HAP-1 (cell line): Measurements from ENCODE around the gene TWIST2.

Experiments
- DNase-seq, 2 experiments: peaks; one replicate each; pipeline ENCODE4 v3.0.0-alpha.2; 2016 to 2020; ENCODE audit warnings: low spot score in 2 of 2
- H3K27me3 ChIP-seq: fragments of 250-450 bp; sonication (Bioruptor Pico); 2 replicates; pipeline ENCODE4 v1.5.1; 2020; ENCODE audit warnings: low read depth, mild to moderate bottlenecking, moderate library complexity
- H3K36me3 ChIP-seq: fragments of 250-450 bp; sonication (Bioruptor Pico); replicated peaks from 2 replicates; pipeline ENCODE4 v1.5.1; 2020; ENCODE audit warnings: mild to moderate bottlenecking
- H3K4me1 ChIP-seq: fragments of 250-450 bp; sonication (Bioruptor Pico); 2 replicates; pipeline ENCODE4 v1.5.1; 2020; ENCODE audit warnings: mild to moderate bottlenecking
- H3K4me3 ChIP-seq: fragments of 250-450 bp; sonication (Bioruptor Pico); 2 replicates; pipeline ENCODE4 v1.5.1; 2020; ENCODE audit warnings: mild to moderate bottlenecking, moderate library complexity
- H3K9me3 ChIP-seq: fragments of 250-450 bp; sonication (Bioruptor Pico); 2 replicates; pipeline ENCODE4 v1.5.1; 2020; ENCODE audit warnings: mild to moderate bottlenecking, moderate library complexity
- in situ Hi-C: fragments of 300-500 bp; cut with MboI; formaldehyde crosslinking; loops from 3 replicates; pipeline ENCODE4 v1.14.3; 2020; ENCODE audit warnings: low sequenced_read_pairs, inconsistent platforms, mixed read lengths

TWIST2 gene

DNA sequence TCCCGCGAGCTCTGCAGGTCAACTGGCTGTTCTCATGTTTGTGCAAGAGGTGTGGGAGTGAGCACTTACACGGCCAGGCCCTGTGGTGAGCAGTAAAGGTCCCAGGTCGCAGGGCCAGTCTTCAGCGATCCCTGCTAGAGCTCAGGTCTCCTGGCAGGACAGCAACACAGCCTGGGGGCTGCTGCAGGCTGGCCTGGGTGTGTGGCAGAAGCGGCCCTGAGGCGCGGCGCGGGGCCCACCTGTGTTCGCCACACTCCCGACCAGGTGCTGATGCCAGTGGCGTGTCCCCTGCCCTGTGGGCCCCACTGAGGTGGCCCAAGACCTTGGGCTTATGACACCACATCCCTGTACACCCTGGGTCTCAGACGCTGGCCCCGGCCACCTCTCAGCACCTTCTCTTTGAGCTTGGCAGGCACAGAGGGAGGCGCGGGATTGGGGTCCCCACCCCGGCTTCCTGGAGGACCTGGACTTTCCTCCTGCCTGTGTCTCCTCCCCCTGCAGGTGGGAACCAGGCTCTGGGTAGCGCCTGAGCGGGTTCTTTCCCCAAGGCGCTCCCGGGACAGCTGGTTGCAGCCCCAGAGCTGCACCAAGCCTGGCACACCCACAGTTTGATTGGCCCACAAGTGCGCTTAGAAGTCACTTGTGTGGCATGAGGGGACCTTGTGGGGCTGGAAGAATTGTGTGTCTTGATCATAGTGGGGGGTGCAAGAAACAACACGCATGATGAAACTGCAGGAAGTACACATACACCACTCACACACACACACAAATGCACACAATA is 59.2 kb downstream of the TWIST2 start:
- Histone ChIP-seq H3K4me3 (no peak overlapping the region), H3K36me3 (no peaks in the 10 kb centered on the region), H3K4me1 (no peaks in the 10 kb centered on the region), H3K27me3 (no peaks in the 10 kb centered on the region), H3K9me3 (no peaks in the 10 kb centered on the region)
- in situ Hi-C loops: no loop called here
- DNase-seq: no peak

DNA sequence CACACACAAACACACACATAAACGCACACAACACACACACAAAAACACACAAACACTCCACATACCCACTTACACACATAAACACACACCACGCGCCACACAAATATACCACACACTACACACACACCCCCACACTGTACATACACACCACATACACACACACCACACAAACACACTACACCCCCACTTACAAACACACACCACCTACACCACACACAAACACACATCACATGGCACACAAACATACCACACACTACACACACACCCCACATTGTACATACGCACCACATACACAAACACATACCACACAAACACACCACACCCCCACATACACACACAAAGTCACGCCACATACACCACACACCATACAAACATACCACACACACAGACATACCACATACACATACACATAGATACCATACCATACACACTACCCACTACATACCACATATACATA is 59.9 kb downstream of the TWIST2 start:
- in situ Hi-C loops: no loop called here
- H3K9me3 ChIP-seq: no peaks in the 10 kb centered on the region
- no peaks in the 10 kb centered on the region for H3K36me3 ChIP-seq
- H3K4me3 ChIP-seq: no peak overlapping the region
- DNase-seq: no peak
- H3K27me3 ChIP-seq: no peaks in the 10 kb centered on the region
- no peaks in the 10 kb centered on the region for H3K4me1 ChIP-seq

DNA sequence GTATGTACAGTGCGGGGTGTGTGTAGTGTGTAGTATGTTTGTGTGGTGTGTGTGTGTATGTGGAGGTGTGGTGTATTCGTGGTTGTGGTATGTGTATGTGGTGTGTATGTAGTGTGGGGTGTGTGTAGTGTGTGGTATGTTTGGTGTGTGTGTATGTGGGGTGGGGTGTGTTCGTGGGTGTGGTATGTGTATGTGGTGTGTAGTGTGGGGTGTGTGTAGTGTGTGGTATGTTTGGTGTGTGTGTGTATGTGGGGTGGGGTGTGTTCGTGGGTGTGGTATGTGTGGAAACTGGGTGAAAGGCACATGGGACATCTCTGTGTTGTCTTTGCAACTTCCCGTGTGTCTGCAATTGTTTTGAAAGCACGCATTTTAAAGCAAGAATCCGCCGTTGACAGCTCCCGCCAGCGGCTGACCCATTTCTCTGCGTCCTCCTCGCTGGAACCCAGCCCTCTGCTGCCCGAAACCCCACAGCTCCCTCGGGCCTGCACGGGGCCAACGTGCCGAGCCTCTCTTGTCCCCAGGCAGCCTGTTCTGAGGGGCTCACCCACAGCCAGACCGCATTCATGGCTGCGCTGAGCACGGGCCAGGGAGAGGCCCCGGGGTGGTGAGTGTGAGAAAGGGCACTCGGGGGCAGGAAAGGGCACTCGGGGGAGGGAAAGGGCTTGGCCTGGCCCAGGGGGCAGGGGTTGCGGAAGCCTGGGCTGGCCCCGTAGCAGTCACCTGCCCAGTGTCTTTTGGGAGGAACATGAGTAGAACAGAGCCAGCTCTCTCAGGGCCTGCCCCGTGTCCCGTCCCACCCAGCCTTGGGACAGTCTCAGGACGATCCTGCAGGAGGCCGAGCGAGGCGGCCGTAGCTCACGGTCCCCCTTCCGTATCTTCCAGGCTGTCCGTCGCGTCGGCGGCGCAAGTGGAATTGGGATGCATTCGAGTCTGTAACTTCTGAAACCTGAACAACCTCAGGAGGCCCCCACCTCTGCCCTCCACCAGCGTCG is 61.4 kb downstream of the TWIST2 start:
- Histone ChIP-seq H3K4me3 (no peak overlapping the region), H3K9me3 (no peaks in the 10 kb centered on the region), H3K27me3 (no peaks in the 10 kb centered on the region), H3K36me3 (no peaks in the 10 kb centered on the region), H3K4me1 (no peaks in the 10 kb centered on the region)
- DNase-seq: no peak
- in situ Hi-C loops: no loop called here

DNA sequence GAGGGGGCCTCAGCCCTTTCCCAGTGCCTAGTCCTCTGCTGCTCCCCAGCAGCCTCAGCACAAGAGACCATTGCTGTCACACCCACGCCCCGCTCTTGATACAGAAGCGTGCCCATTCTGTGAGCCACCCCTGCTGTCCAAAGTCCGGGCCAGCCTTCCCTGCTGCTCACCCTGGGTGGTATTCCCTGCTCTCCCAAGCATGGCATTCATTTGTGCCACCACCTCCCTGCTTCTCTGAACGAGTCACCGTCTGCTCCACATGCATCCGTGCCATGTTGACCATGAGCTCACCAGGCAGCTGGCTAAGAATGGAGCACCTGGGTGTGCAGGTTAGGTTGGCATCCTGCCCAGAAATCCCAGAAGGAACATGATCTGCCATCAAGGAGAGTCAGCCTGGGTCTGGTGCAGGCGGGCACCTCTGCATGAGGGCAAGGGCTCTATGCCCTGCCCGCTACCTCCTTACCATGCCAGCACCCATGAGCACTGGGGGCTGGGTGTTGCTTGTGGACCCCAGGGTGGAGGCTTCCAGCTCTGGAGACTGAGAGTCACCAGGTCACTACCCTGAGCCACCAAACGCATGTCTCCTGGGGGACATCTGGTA is 63.0 kb downstream of the TWIST2 start:
- in situ Hi-C loops: no loop called here
- H3K36me3 ChIP-seq: no peaks in the 10 kb centered on the region
- DNase-seq: no peak
- H3K4me1 ChIP-seq: no peaks in the 10 kb centered on the region
- no peak overlapping the region for H3K4me3 ChIP-seq
- no peaks in the 10 kb centered on the region for H3K9me3 ChIP-seq
- H3K27me3 ChIP-seq: no peaks in the 10 kb centered on the region

DNA sequence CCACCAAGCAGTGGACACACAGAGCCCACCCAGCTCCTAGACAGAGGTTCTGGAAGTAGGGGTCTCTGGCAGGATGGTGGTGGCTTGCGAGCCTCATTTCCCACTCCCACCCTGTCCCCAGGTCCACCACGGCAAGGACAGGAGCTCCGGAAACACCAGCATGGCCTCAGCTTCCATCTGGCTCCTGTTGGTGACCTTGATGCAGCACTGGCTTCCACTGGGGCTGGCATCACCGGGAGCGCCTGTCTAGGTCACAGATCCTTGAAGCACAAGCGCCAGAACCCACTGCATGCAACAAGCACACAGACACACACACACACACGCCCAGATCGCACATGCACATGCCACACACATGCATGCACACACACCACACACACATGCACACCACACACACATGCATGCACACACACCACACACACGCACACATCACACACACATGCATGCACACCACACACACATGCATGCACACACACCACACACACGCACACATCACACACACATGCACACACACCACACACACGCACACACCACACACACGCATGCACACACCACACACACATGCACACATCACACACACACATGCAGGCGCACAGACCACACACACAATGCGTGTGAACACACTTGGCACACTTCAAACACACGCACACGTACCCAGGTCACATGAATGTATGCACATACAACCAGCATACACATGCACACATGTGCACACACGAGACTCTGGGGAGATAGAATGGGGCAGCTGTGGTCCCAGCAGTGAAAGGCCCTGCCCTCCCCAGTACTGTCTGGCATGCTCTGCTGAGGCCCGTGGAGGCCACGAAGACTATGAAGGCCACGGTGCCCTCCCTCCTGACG is 63.7 kb downstream of the TWIST2 start:
- no peak for DNase-seq
- H3K9me3 ChIP-seq: no peaks in the 10 kb centered on the region
- H3K4me1 ChIP-seq: no peaks in the 10 kb centered on the region
- H3K27me3 ChIP-seq: no peaks in the 10 kb centered on the region
- H3K36me3 ChIP-seq: no peaks in the 10 kb centered on the region
- in situ Hi-C loops: no loop called here
- no peak overlapping the region for H3K4me3 ChIP-seq

DNA sequence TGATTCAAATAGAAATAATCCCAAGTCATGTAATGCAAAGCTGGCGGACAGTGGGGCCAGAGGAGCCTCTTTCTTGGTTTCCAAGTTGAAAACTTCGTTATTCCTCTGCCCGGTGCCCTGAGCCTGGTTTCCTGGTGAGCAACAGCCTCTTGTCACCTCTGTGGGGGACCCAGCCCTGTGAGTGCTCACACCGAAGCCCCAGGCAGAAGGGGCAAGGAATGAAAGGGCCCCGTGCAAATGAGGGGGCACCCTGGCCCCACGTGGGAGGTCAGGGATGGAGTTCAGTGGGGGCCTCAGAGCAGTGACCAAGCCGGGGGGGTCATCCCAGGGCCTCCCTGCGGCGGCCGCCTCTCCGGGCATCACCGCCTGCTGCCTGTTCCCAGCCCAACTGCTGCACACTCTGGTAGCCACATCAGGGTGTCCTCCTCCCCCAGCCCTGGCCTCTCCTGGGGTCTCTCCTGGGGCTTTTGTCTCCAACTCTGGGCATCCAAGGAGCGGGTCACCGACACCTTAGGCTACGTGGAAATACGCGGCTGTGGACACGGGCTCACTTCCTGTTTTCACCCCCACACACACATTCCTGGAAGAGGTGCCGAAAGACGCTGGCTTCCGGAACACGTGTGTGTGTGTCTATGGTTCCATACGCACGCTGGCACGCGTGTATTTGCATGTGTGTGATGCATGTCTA is 64.5 kb downstream of the TWIST2 start:
- Histone ChIP-seq H3K36me3 (no peaks in the 10 kb centered on the region), H3K4me3 (no peak overlapping the region), H3K27me3 (no peaks in the 10 kb centered on the region), H3K4me1 (no peaks in the 10 kb centered on the region), H3K9me3 (no peaks in the 10 kb centered on the region)
- in situ Hi-C loops: no loop called here
- DNase-seq: no peak

- in situ Hi-C loops: no loop called here
- Histone ChIP-seq H3K27me3 (no peaks in the 10 kb centered on the region), H3K36me3 (no peaks in the 10 kb centered on the region), H3K4me3 (no peak overlapping the region), H3K9me3 (no peaks in the 10 kb centered on the region), H3K4me1 (no peaks in the 10 kb centered on the region)
- no peak for DNase-seq
These were observed 65.3 kb downstream of the TWIST2 start for GRCh38 chr2:238912916-238913875.

DNA sequence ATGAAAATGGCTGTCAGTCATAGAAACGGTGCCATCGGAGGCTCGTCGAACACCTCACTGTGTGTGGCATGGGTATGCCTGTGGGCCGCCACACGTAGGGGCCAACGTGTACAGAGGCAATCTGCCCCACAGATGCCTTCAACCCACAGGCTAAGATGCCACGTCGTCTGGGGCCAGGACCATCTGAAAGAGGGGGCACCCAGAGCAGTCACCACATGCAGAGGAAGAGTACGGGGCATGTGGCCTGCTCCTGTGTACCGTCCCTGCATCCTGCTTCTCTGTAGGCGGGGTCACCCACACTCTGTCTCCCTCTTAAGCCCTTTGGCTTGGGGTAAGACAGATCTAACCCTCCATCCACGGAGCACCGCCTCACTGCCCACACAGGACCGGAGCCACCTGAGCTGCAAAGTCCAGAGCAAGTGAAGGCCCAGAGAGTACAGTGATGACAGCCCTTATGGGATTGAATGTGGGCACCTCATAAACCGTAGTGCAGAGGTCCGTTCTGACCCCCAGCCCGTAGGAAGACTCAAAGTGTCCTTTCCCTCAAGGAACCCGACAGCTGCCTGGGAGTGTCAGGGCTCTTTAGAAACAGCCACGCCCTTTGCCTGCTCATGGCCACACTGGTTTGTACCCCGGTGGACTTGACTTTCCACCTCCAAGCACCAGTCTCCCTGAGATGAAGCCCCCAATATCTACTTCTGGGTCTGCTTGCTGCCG is 66.2 kb downstream of the TWIST2 start:
- DNase-seq: no peak
- H3K4me1 ChIP-seq: no peaks in the 10 kb centered on the region
- no peaks in the 10 kb centered on the region for H3K27me3 ChIP-seq
- H3K9me3 ChIP-seq: no peaks in the 10 kb centered on the region
- in situ Hi-C loops: no loop called here
- H3K4me3 ChIP-seq: no peak overlapping the region
- H3K36me3 ChIP-seq: no peaks in the 10 kb centered on the region

DNA sequence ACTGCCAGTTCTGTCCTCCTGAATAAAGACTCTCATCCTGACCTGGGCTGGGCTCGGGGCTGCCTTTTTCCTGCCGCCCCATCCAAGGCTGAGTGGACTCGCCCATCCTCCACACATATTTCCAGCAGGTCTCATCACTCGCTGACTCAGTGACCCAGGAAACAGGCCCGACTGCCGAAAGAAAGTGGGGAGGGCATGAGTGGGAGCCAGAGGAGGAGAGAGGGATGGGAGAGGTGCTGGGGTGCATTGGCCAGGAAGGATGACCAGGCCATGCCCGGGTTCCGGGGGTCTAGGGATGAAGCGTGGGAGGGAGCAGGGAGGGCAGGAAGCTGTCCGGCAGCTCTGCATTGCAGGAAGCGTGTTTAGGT is 66.7 kb downstream of the TWIST2 start:
- Histone ChIP-seq H3K9me3 (no peaks in the 10 kb centered on the region), H3K4me3 (no peak overlapping the region), H3K27me3 (no peaks in the 10 kb centered on the region), H3K4me1 (no peaks in the 10 kb centered on the region), H3K36me3 (no peaks in the 10 kb centered on the region)
- in situ Hi-C loops: no loop called here
- no peak for DNase-seq

DNA sequence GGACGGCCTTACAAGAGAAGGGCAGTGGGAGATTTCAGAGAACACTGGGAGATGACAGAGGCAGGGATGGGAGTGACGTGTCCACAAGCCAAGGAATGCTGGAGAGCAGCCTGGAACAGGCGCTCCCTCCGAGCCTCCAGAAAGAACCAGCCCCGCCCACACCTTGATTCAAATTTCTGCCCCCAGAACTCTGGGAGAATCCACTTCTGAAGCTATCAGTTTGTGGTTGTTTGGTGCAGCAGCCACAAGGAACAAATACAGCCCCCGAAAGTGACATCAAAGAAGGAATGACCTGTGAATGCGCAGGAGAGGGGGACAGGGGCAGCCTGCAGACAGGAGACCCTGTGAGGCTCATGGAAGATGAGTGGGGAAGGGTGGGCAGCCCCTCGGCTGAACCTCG is 67.3 kb downstream of the TWIST2 start:
- H3K27me3 ChIP-seq: no peaks in the 10 kb centered on the region
- H3K4me1 ChIP-seq: no peaks in the 10 kb centered on the region
- no peaks in the 10 kb centered on the region for H3K9me3 ChIP-seq
- no peak overlapping the region for H3K4me3 ChIP-seq
- no peak for DNase-seq
- no peaks in the 10 kb centered on the region for H3K36me3 ChIP-seq
- in situ Hi-C loops: no loop called here

- DNase-seq: no peak
- Histone ChIP-seq H3K4me1 (no peaks in the 10 kb centered on the region), H3K36me3 (no peaks in the 10 kb centered on the region), H3K9me3 (no peaks in the 10 kb centered on the region), H3K4me3 (no peak overlapping the region), H3K27me3 (no peaks in the 10 kb centered on the region)
- in situ Hi-C loops: no loop called here
These were observed 67.7 kb downstream of the TWIST2 start for GRCh38 chr2:238915596-238915995.
